Brain pericyte (primary cell): ENCODE measurements around the gene PET117.
"Not testable (repeated sequence)": the region's sequence is repeated elsewhere in the genome, so short reads cannot be mapped to it uniquely, and the experiment has no call there.

Experiments used
- DNase-seq: peaks from one replicate; pipeline ENCODE4 v3.0.0-alpha.2; 2012; ENCODE audit warnings: low read depth, low spot score

Gene PET117

DNA sequence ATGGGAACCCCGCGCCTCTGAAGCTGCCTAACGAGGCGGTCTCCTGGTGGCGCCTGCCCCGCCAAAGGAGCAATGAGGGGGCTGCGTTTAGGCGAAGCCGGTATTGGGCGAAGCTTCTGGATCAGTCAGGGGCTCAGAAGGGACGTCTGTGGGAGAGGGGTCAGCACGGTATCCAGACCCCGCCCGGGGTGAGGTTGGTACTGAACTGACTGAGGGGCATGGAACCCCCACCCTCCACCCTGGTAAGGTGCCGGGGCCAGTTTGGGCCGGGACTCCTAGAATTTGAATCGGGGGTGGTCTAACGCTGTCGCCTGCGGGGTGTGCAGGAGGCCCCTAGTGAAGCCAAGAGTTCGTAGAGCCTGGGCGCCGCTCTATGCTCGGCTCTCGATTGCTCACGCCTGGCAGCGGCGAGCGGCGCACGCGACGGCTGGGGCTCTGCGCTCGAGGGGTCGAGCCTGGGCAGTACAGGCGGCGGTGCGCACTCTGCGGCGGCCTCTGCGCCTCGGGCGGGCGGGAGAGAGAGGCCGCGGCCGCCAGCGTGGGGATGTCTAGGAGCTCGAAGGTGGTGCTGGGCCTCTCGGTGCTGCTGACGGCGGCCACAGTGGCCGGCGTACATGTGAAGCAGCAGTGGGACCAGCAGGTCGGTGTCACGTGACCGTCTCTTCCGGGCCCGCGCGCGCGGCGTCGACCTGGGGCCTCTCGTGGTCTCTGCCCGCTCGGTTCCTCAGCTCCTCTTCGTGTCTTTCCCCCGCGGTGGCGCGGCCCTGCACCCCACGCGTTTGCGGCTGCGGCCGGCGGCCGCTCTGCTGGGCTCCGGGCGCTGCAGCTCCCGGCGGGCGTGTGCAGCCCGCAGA, at the start of gene PET117, which contains the start of gene KAT14:
TSS of gene PET117 (plus strand) at position 452 of the 854 bp plus-strand sequence. CDS start at position 545, 93 bp downstream.
TSS of gene KAT14 (plus strand) at position 452 of the 854 bp plus-strand sequence. CDS start 4,798 bp downstream, outside the sequence.
- peak; percentile 78 for DNase-seq

DNA sequence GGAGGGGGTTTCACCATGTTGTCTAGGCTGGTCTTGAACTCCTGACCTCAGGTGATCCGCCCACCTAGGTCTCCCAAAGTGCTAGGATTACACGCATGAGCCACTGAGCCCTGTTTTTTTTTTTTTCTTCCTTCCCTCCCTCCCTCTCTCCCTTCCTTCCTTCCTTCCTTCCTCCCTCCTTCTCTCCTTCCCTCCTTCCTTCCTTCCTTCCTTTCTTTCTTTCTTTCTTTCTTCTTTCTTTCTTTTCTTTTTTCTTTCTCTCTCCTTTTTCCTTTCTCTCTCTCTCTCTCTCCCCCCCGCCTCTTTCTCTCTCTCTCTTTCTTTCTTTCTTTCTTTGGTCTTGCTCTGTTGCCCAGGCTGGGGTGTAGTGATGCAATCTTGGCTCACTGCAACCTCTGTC, 49.4 kb upstream of the PET117 start:
- not testable (repeated sequence) for DNase-seq

GRCh38 chr20:18088841-18089240, 48.8 kb upstream of the PET117 start:
- DNase-seq: not testable (repeated sequence)

- DNase-seq: no peak
Observed at GRCh38 chr20:18090044-18090443, 47.6 kb upstream of the PET117 start.

GRCh38 chr20:18090477-18090876, 47.2 kb upstream of the PET117 start:
- no peak for DNase-seq

DNA sequence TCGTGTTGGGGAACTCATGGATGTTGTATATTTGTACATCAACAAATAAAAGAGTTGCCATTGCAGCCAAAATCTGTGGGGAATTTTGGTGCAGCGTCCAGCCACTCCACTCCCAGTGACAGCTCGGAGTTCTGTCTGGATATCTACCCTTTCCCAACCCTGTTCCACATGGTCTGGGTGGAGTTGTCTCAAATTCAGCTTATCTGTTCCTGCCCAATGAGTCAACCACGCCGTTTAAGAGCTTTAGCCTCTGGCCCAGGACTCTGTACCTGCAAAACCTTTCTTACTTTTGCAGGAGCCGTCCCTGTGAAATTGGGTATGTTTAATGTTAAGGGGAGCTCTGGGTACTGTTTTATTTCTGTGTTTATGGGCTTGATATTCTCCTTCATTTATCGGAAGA, 46.0 kb upstream of the PET117 start:
- no peak for DNase-seq

- no peak for DNase-seq
Observed at GRCh38 chr20:18092890-18093289, 44.8 kb upstream of the PET117 start.

DNA sequence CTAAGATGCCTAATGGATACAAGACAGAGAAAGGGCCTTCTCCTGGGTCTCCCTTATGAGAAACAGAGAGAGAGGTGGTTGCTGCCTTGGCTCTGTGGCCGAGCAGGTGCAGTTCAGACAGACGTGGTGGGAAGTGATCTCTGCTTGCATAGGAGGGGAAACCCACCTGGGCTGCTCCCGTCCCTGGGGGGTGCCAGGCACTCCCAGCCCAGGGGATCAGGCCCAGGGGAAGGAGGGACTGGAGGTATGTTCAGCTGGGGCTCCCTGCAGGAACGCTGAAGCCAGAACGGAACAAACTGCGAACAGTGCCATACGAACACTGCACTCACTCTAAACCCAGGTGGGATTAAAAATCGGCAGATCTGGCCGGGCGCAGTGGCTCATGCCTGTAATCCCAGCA, 44.3 kb upstream of the PET117 start:
- no peak for DNase-seq

GRCh38 chr20:18094191-18094590, 43.5 kb upstream of the PET117 start:
- no peak for DNase-seq

- DNase-seq: not testable (repeated sequence)
Observed at GRCh38 chr20:18100569-18100968, 37.1 kb upstream of the PET117 start.

GRCh38 chr20:18101125-18101810, 36.4 kb upstream of the PET117 start:
- DNase-seq: no peak

GRCh38 chr20:18103497-18103896, 34.2 kb upstream of the PET117 start:
- no peak for DNase-seq

GRCh38 chr20:18108326-18108725, 29.3 kb upstream of the PET117 start:
- DNase-seq: no peak

DNA sequence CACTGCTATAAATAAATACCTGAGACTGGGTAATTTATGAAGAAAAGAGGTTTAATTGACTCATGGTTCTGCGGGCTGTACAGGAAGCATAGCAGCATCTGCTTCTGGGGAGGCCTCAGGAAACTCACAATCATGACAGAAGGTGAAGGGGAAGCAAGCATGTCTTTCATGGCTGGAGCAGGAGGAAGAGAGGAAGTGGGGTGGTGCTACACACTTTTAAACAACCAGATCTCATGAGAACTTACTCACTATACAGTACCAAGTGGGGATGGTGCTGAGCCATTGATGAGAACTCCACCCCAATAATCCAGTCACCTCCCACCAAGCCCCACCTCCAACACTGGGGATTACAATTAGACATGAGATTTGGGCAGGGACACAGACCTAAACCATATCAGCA, 9.1 kb upstream of the PET117 start:
- not testable (repeated sequence) for DNase-seq

- no peak for DNase-seq
Observed at GRCh38 chr20:18132663-18133062, 5.0 kb upstream of the PET117 start.

DNA sequence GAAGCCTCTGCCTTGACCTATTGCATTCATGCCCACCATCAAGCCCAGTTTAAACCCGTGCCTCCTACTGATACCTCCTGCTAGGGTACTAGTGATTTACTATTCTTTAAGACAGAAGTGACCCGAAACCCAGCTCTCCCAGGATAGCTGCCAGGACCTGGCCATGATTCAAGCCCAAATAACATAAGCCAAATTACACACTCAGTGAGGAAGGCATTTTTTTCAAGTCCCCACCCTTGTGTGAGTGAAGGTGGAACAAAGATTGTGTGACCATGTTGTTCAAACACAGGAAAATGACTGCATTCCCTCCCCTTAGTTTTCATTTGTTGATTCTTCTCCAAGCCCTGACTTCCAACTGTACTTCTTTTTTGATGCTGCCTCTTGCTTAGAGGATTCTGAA, 3.7 kb upstream of the PET117 start:
- no peak for DNase-seq

GRCh38 chr20:18138266-18138582, 561 bp downstream of the PET117 start:
- DNase-seq: no peak

GRCh38 chr20:18138639-18139583, 1.2 kb downstream of the PET117 start:
- DNase-seq: no peak

DNA sequence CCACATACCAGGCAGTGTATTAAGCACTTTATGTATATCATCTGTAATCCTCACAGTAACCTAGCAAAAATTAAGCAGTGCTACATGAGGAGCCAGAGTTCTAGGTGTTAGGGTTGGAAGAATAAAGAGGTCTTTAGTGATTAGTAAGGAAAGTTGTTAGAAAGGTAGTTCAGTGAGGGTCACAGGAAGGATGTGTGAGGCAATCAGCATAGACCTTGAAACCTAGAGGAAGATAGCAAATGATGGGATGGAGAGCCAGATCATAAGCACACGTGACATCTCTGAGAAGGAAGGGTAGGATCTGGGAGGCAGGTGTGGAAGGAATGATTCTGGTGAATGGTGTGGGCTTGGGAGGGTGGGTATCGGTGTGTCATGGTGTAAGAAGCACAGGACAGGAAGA, 2.2 kb downstream of the PET117 start:
- no peak for DNase-seq

GRCh38 chr20:18144541-18145099, 7.0 kb downstream of the PET117 start:
- no peak for DNase-seq

- no peak for DNase-seq
Observed at GRCh38 chr20:18154342-18154741, 16.7 kb downstream of the PET117 start.
